H9 (cell line): ENCODE results near the gene UVRAG. TPM values are rescaled to one million over a fixed set of nuclear protein-coding genes. Genes with fewer than 3 reads are reported as not detected.

ENCODE experiments used
- DNase-seq: peaks from one replicate; pipeline ENCODE4 v3.0.0-alpha.2; 2017
- H2AFZ ChIP-seq: one replicate; pipeline ENCODE4 v1.6.1; 2013; ENCODE audit warnings: mild to moderate bottlenecking, low read length, control low read depth, moderate library complexity
- H2AK5ac ChIP-seq: 2 replicates; pipeline ENCODE4 v1.6.1; 2013; ENCODE audit warnings: low read length, control low read depth, mixed read lengths; ENCODE audit not compliant: insufficient read length
- H2BK120ac ChIP-seq: one replicate; pipeline ENCODE4 v1.6.1; 2013; ENCODE audit warnings: low read depth, mild to moderate bottlenecking, low read length, control low read depth, inconsistent platforms; ENCODE audit not compliant: poor library complexity, severe bottlenecking
- H2BK12ac ChIP-seq: 2 replicates; pipeline ENCODE4 v1.6.1; 2013; ENCODE audit warnings: low read length, control low read depth, mixed read lengths, low read depth; ENCODE audit not compliant: insufficient read length
- H2BK15ac ChIP-seq: 2 replicates; pipeline ENCODE4 v1.6.1; 2013; ENCODE audit warnings: low read depth, low read length, control low read depth
- H2BK20ac ChIP-seq: one replicate; pipeline ENCODE4 v1.6.1; 2013; ENCODE audit warnings: low read depth, mild to moderate bottlenecking, low read length, control low read depth, inconsistent platforms; ENCODE audit not compliant: poor library complexity, severe bottlenecking
- H2BK5ac ChIP-seq: 2 replicates; pipeline ENCODE4 v1.6.1; 2013; ENCODE audit warnings: low read length, control low read depth, mixed read lengths; ENCODE audit not compliant: insufficient read length
- H3K14ac ChIP-seq: 2 replicates; pipeline ENCODE4 v1.6.1; 2013; ENCODE audit warnings: low read length, control low read depth; ENCODE audit not compliant: insufficient read depth
- H3K18ac ChIP-seq: 2 replicates; pipeline ENCODE4 v1.6.1; 2013; ENCODE audit warnings: low read depth, mild to moderate bottlenecking, mixed read lengths, low read length, control low read depth; ENCODE audit not compliant: insufficient read length
- H3K23ac ChIP-seq: 2 replicates; pipeline ENCODE4 v1.6.1; 2013; ENCODE audit warnings: low read length, control low read depth, mixed read lengths, low read depth; ENCODE audit not compliant: insufficient read length
- H3K23me2 ChIP-seq: 2 replicates; pipeline ENCODE4 v1.6.1; 2013; ENCODE audit warnings: low read depth, mild to moderate bottlenecking, mixed read lengths, low read length, control low read depth; ENCODE audit not compliant: insufficient read length, poor library complexity, severe bottlenecking
- H3K27ac ChIP-seq: 2 replicates; pipeline ENCODE4 v1.5.1; 2013; ENCODE audit warnings: low read length, control low read depth, mixed read lengths, low read depth; ENCODE audit not compliant: insufficient read length
- H3K27me3 ChIP-seq: 2 replicates; pipeline ENCODE4 v1.6.1; 2013; ENCODE audit warnings: low read length, control low read depth, inconsistent platforms; ENCODE audit not compliant: insufficient read depth
- H3K4ac ChIP-seq: 2 replicates; pipeline ENCODE4 v1.6.1; 2013; ENCODE audit warnings: low read depth, mild to moderate bottlenecking, control low read depth, inconsistent platforms, low read length, moderate library complexity
- H3K4me1 ChIP-seq: 2 replicates; pipeline ENCODE4 v1.6.1; 2013; ENCODE audit warnings: low read length, control low read depth, inconsistent platforms; ENCODE audit not compliant: insufficient read depth
- H3K4me2 ChIP-seq: 2 replicates; pipeline ENCODE4 v1.6.1; 2013; ENCODE audit warnings: low read length, control low read depth, mixed read lengths; ENCODE audit not compliant: insufficient read length, insufficient read depth
- H3K56ac ChIP-seq: 2 replicates; pipeline ENCODE4 v1.6.1; 2013; ENCODE audit warnings: low read depth, mild to moderate bottlenecking, mixed read lengths, low read length, control low read depth; ENCODE audit not compliant: insufficient read length
- H3K79me1 ChIP-seq: 2 replicates; pipeline ENCODE4 v1.6.1; 2013; ENCODE audit warnings: low read depth, mild to moderate bottlenecking, moderate library complexity, low read length, control low read depth, inconsistent platforms; ENCODE audit not compliant: insufficient read depth, poor library complexity, severe bottlenecking
- H3K79me2 ChIP-seq: 2 replicates; pipeline ENCODE4 v1.6.1; 2013; ENCODE audit warnings: low read length, control low read depth, inconsistent platforms; ENCODE audit not compliant: insufficient read depth
- H3K9ac ChIP-seq: 2 replicates; pipeline ENCODE4 v1.6.1; 2013; ENCODE audit warnings: low read length, control low read depth, mixed read lengths; ENCODE audit not compliant: insufficient read length; ENCODE audit errors: extremely low read depth
- H3K9me3 ChIP-seq: one replicate; pipeline ENCODE4 v1.6.1; 2013; ENCODE audit warnings: low read depth, low read length, inconsistent platforms; ENCODE audit not compliant: control insufficient read depth
- H3T11ph ChIP-seq: one replicate; pipeline ENCODE4 v1.6.1; 2013; ENCODE audit warnings: mild to moderate bottlenecking, low read length, control low read depth, inconsistent platforms
- H4K20me1 ChIP-seq: one replicate; pipeline ENCODE4 v1.6.1; 2013; ENCODE audit not compliant: control insufficient read depth, insufficient read length, insufficient read depth
- H4K5ac ChIP-seq: 2 replicates; pipeline ENCODE4 v1.6.1; 2013; ENCODE audit warnings: low read depth, mild to moderate bottlenecking, mixed read lengths, low read length, control low read depth; ENCODE audit not compliant: insufficient read length
- H4K8ac ChIP-seq: replicated peaks from 2 replicates; pipeline ENCODE4 v1.6.1; 2013; ENCODE audit warnings: low read length, control low read depth, mixed read lengths, low read depth; ENCODE audit not compliant: insufficient read length
- H4K91ac ChIP-seq: 2 replicates; pipeline ENCODE4 v1.6.1; 2013; ENCODE audit warnings: low read depth, mild to moderate bottlenecking, moderate library complexity, mixed read lengths, low read length, control low read depth; ENCODE audit not compliant: insufficient read length
- H3K27ac Mint-ChIP-seq, 3 experiments: 2 replicates in 2 of 3; 3 replicates in 1 of 3; pipeline ENCODE4 v1.8.0; 2020 to 2021; ENCODE audit warnings: mixed read lengths in 3 of 3, mild to moderate bottlenecking in 1 of 3, moderate library complexity in 1 of 3
- H3K27me3 Mint-ChIP-seq: 2 replicates; pipeline ENCODE4 v1.8.0; 2021; ENCODE audit warnings: low read depth, mild to moderate bottlenecking, moderate library complexity, mixed read lengths
- H3K36me3 Mint-ChIP-seq, 3 experiments: 2 replicates in 2 of 3; 3 replicates in 1 of 3; pipeline ENCODE4 v1.8.0; 2020 to 2021; ENCODE audit warnings: low read depth in 3 of 3, mixed read lengths in 3 of 3; ENCODE audit not compliant: insufficient read depth in 1 of 3
- H3K4me1 Mint-ChIP-seq, 2 experiments: 2 replicates each; pipeline ENCODE4 v1.8.0; 2020; ENCODE audit warnings: mixed read lengths in 2 of 2
- H3K4me3 Mint-ChIP-seq, 2 experiments: 2 replicates in 1 of 2; 3 replicates in 1 of 2; pipeline ENCODE4 v1.8.0; 2020 to 2021; ENCODE audit warnings: mild to moderate bottlenecking in 2 of 2, mixed read lengths in 2 of 2, moderate library complexity in 1 of 2
- H3K9me3 Mint-ChIP-seq, 2 experiments: 2 replicates in 1 of 2; 3 replicates in 1 of 2; pipeline ENCODE4 v1.8.0; 2020; ENCODE audit warnings: mild to moderate bottlenecking in 2 of 2, mixed read lengths in 2 of 2, moderate library complexity in 1 of 2
- CTCF ChIP-seq: fragments of 200-600 bp; sonication (generic); conservative IDR thresholded peaks from 3 replicates; pipeline ENCODE4 v1.8.0; 2021; ENCODE audit warnings: antibody characterized with exemption, mild to moderate bottlenecking
- WGBS: extraction: QIAGEN DNeasy Blood & Tissue Kit; methylation state at CpG from one replicate; pipeline ENCODE4 v1.1.7; 2013; ENCODE audit warnings: missing lambda C conversion rate, low lambda C conversion rate, mixed read lengths; ENCODE audit not compliant: insufficient read length; ENCODE audit errors: extremely low coverage; 5-methylcytosine and 5-hydroxymethylcytosine counted together
- total RNA-seq: library from RNA; stranded (reverse); gene quantifications from 2 replicates; pipeline ENCODE4 v1.2.1, GENCODE V29; 2021

Gene UVRAG
- total RNA-seq, 1 experiment from 2014 or later, result 18.5 TPM

GRCh38 chr11:76102802-76103201, 287.8 kb downstream of the UVRAG start:
- no peaks in the 10 kb centered on the region for H3K79me2 ChIP-seq
- no peak overlapping the region for H3T11ph ChIP-seq
- H3K9me3 Mint-ChIP-seq, result no peaks in the 10 kb centered on the region
- H2AK5ac ChIP-seq, result no peak overlapping the region
- H4K8ac ChIP-seq, result no peak overlapping the region
- no peak overlapping the region for H3K23ac ChIP-seq
- DNase-seq, result no peak
- no peak overlapping the region for H3K14ac ChIP-seq
- H4K20me1 ChIP-seq, result no peaks in the 10 kb centered on the region
- H3K4me1 ChIP-seq, result no peaks in the 10 kb centered on the region
- no peak overlapping the region for H3K4me3 Mint-ChIP-seq
- no peaks in the 10 kb centered on the region for H3K4me1 Mint-ChIP-seq
- H3K56ac ChIP-seq, result no peak overlapping the region
- no peak overlapping the region for H4K5ac ChIP-seq
- no peak overlapping the region for H2BK20ac ChIP-seq
- H3K27me3 Mint-ChIP-seq, result no peaks in the 10 kb centered on the region
- H4K91ac ChIP-seq, result no peak overlapping the region
- no peak overlapping the region for H2BK120ac ChIP-seq
- no peaks in the 10 kb centered on the region for H3K9me3 ChIP-seq
- no peaks in the 10 kb centered on the region; a peak in 1 of 7 replicates for H3K36me3 Mint-ChIP-seq
- H2BK5ac ChIP-seq, result no peak overlapping the region
- no peaks in the 10 kb centered on the region for H3K23me2 ChIP-seq
- no peak for TF ChIP-seq CTCF
- no peak overlapping the region for H2BK12ac ChIP-seq
- no peak overlapping the region for H3K27ac ChIP-seq
- no peak overlapping the region for H2BK15ac ChIP-seq
- no peak overlapping the region for H3K18ac ChIP-seq
- no CpG with 5 or more reads among the region's 1 CpG for WGBS
- no peaks in the 10 kb centered on the region for H3K79me1 ChIP-seq
- H3K27ac Mint-ChIP-seq, result peak overlapping the region in 1 of 3 experiments; percentile 19; a peak in 1 of 7 replicates
- H3K4ac ChIP-seq, result no peak overlapping the region
- no peak overlapping the region for H2AFZ ChIP-seq
- H3K4me2 ChIP-seq, result no peak overlapping the region
- no peak overlapping the region for H3K9ac ChIP-seq
- no peaks in the 10 kb centered on the region for H3K27me3 ChIP-seq
